GM12878 (cell line): Measurements from ENCODE around the gene CHMP4B. TPM values are rescaled to one million over a fixed set of nuclear protein-coding genes. Genes with fewer than 3 reads are reported as not detected.

Source experiments
- ATAC-seq: fragments of 200-7000 bp; cut with Tn5 transposase; 3 replicates; pipeline ENCODE4 v1.9.1; 2020; ENCODE audit warnings: mild to moderate bottlenecking, moderate library complexity
- BruUV-seq: library from RNA; stranded (reverse); fragments of 400-500 nt; replicated peaks from 2 replicates; lab custom pipeline; 2021; lab: Mats Ljungman, UMichigan
- CTCF ChIA-PET: fragments of 300-600 bp; sonication (Branson Sonifier 250); formaldehyde crosslinking; extraction: SDS; loops from one replicate; lab custom pipeline; 2021; ENCODE audit warnings: inconsistent platforms; lab: Yijun Ruan, JAX
- POLR2A ChIA-PET: fragments of 350-600 bp; formaldehyde crosslinking; extraction: SDS; loops from one replicate; lab custom pipeline; 2021; ENCODE audit warnings: inconsistent platforms; lab: Charles Lee
- RAD21 ChIA-PET: fragments of 300-600 bp; sonication (Branson Sonifier 250); formaldehyde crosslinking; loops from one replicate; lab custom pipeline; 2023; ENCODE audit warnings: antibody characterized with exemption; ENCODE audit not compliant: unreplicated experiment; lab: Charles Lee
- SMC1A ChIA-PET: fragments of 300-600 bp; sonication (Branson Sonifier 250); formaldehyde crosslinking; loops from one replicate; lab custom pipeline; 2023; ENCODE audit not compliant: unreplicated experiment, uncharacterized antibody; lab: Charles Lee
- DNase-seq: peaks from one replicate; pipeline ENCODE4 v3.0.0-alpha.2; 2011; ENCODE audit warnings: low read depth, low spot score
- FAIRE-seq: peaks from 3 replicates; lab custom pipeline; 2011; peaks lifted over from hg19 to GRCh38; lab: Jason Lieb, UNC
- H2AFZ ChIP-seq: 2 replicates; pipeline ENCODE4 v1.6.0; 2011; ENCODE audit warnings: low read depth, low read length, control low read depth; ENCODE audit not compliant: control insufficient read depth
- H3K27ac ChIP-seq: 2 replicates; pipeline ENCODE4 v1.5.1; 2011; ENCODE audit warnings: control low read depth; ENCODE audit not compliant: control insufficient read depth, insufficient read depth
- H3K27me3 ChIP-seq, 2 experiments: replicated peaks in 1 of 2; 2 replicates each; pipeline versions ENCODE4 v1.6.0 to v1.6.1; 2011; ENCODE audit warnings: low read length in 1 of 2; ENCODE audit not compliant: control insufficient read depth in 2 of 2, insufficient read depth in 2 of 2
- H3K36me3 ChIP-seq, 2 experiments: 2 replicates each; pipeline ENCODE4 v1.5.1; 2011; ENCODE audit warnings: low read length in 1 of 2; ENCODE audit not compliant: control insufficient read depth in 2 of 2, insufficient read depth in 2 of 2
- H3K4me1 ChIP-seq: 2 replicates; pipeline ENCODE4 v1.6.1; 2011; ENCODE audit warnings: mild to moderate bottlenecking, low read length, moderate library complexity, mixed read lengths; ENCODE audit not compliant: control insufficient read depth, insufficient read depth
- H3K4me2 ChIP-seq: 2 replicates; pipeline ENCODE4 v1.6.0; 2011; ENCODE audit warnings: control low read depth; ENCODE audit not compliant: control insufficient read depth, insufficient read depth
- H3K4me3 ChIP-seq: fragments of 200-600 bp; sonication (generic); 2 replicates; pipeline ENCODE4 v1.5.1; 2016
- H3K79me2 ChIP-seq: 2 replicates; pipeline ENCODE4 v1.6.0; 2011; ENCODE audit warnings: low read length; ENCODE audit not compliant: control insufficient read depth, insufficient read depth
- H3K9ac ChIP-seq: 2 replicates; pipeline ENCODE4 v1.8.0; 2011; ENCODE audit warnings: low read length, control low read depth, mixed read lengths; ENCODE audit not compliant: control insufficient read depth, insufficient read depth
- H3K9me3 ChIP-seq: replicated peaks from 3 replicates; pipeline ENCODE4 v1.5.1; 2011; ENCODE audit warnings: mild to moderate bottlenecking, low read length; ENCODE audit not compliant: control insufficient read depth, insufficient read depth
- H4K20me1 ChIP-seq: 2 replicates; pipeline ENCODE4 v1.6.0; 2011; ENCODE audit not compliant: control insufficient read depth, insufficient read depth
- ATF2 ChIP-seq: IDR thresholded peaks from 2 replicates; pipeline ENCODE4 v1.6.1; 2012; ENCODE audit warnings: low read length, inconsistent platforms
- BCL11A ChIP-seq: IDR thresholded peaks from 2 replicates; pipeline ENCODE4 v1.6.1; 2011; ENCODE audit warnings: low read depth, low read length
- CBX3 ChIP-seq: fragments of 200-600 bp; sonication (generic); IDR thresholded peaks from 2 replicates; pipeline ENCODE4 v1.6.1; 2016; ENCODE audit warnings: low read depth, borderline replicate concordance
- GABPA ChIP-seq: IDR thresholded peaks from 2 replicates; pipeline ENCODE4 v1.6.1; 2014; ENCODE audit warnings: antibody characterized with exemption, low read depth, mild to moderate bottlenecking, inconsistent platforms
- HDAC2 ChIP-seq: fragments of 200-600 bp; sonication (generic); IDR thresholded peaks from 2 replicates; pipeline ENCODE4 v1.6.1; 2017
- HSF1 ChIP-seq: fragments of 150-350 bp; IDR thresholded peaks from 2 replicates; pipeline ENCODE4 v1.6.1; 2014; ENCODE audit warnings: mild to moderate bottlenecking, low read depth, low read length
- NFYA ChIP-seq: IDR thresholded peaks from 2 replicates; pipeline ENCODE4 v1.6.1; 2011; ENCODE audit warnings: low read depth, mild to moderate bottlenecking, low read length, improper control_type of control experiment, borderline replicate concordance
- PML ChIP-seq: IDR thresholded peaks from 2 replicates; pipeline ENCODE4 v1.6.1; 2012; ENCODE audit warnings: low read length, inconsistent platforms
- RELB ChIP-seq: fragments of 450-650 bp; IDR thresholded peaks from 2 replicates; pipeline ENCODE4 v1.6.1; 2017; ENCODE audit warnings: low read depth, mild to moderate bottlenecking, moderate library complexity
- SREBF2 ChIP-seq: IDR thresholded peaks from 2 replicates; pipeline ENCODE4 v1.6.1; 2012; ENCODE audit warnings: mild to moderate bottlenecking, low read length
- TAF1 ChIP-seq: IDR thresholded peaks from 2 replicates; pipeline ENCODE4 v1.6.1; 2011; ENCODE audit warnings: mild to moderate bottlenecking, low read depth, low read length, borderline replicate concordance
- TARDBP ChIP-seq: IDR thresholded peaks from 2 replicates; pipeline ENCODE4 v1.6.1; 2016; ENCODE audit warnings: borderline replicate concordance
- ZBTB33 ChIP-seq: fragments of 450-650 bp; IDR thresholded peaks from 2 replicates; pipeline ENCODE4 v1.6.1; 2017; ENCODE audit warnings: mild to moderate bottlenecking
- WGBS: methylation state at CpG from one replicate; pipeline ENCODE4 v1.1.6; 2016; ENCODE audit warnings: low lambda C conversion rate; ENCODE audit not compliant: insufficient replicate concordance, insufficient coverage; ENCODE audit errors: missing lambda C conversion rate; 5-methylcytosine and 5-hydroxymethylcytosine counted together
- in situ Hi-C: fragments of 300-500 bp; cut with MboI; formaldehyde crosslinking; loops from 9 replicates; pipeline ENCODE4 v1.14.3; 2018; ENCODE audit warnings: mixed read lengths
- intact Hi-C: fragments of 100-400 bp; cut with micrococcal nuclease; formaldehyde crosslinking; loops from one replicate; pipeline ENCODE4 v1.14.2; 2022; ENCODE audit not compliant: unreplicated experiment
- polyA plus RNA-seq, 11 experiments: library from polyadenylated mRNA; depleted of rRNA in 4 of 11; unstranded in 6 of 11; stranded (reverse) in 5 of 11; fragments of >200 nt; fragmentation: Nextera tagmentation in 4 of 11; fragmentation: Illumina TruSeq in 1 of 11; extraction: Ambion mirVana in 4 of 11; extraction: Trizol in 1 of 11; gene quantifications; 1 replicate in 1 of 11; 2 replicates in 10 of 11; pipeline versions ENCODE4 v1.2.1 to v1.2.3, GENCODE V29; 2011 to 2016; ENCODE audit warnings: inconsistent platforms in 2 of 11, missing spikeins in 2 of 11, low read depth in 1 of 11
- total RNA-seq, 4 experiments: library from RNA; depleted of rRNA in 3 of 4; stranded (reverse); fragments of >200 nt in 3 of 4; fragmentation: Illumina TruSeq in 1 of 4; extraction: Trizol in 1 of 4; gene quantifications; 2 replicates each; pipeline versions ENCODE4 v1.2.1 to v1.2.3, GENCODE V29; 2013 to 2021

The CHMP4B gene
- total and polyA plus RNA-seq, 10 of the 15 experiments (the other 5 are each of a cell fraction or from before 2014, with no cell fraction given) = 4.2 to 118 (median 49.6) TPM

- BruUV-seq = no TSS peak
- TF ChIP-seq HDAC2 (no peak), ZBTB33 (no peak), PML (no peak), BCL11A (no peak), TARDBP (no peak), SREBF2 (no peak), RELB (no peak), GABPA (no peak), NFYA (no peak), TAF1 (no peak), ATF2 (no peak), CBX3 (no peak), HSF1 (no peak)
- Histone ChIP-seq H3K27ac (no peak overlapping the region), H3K36me3 (peaks cover 6 to 9% of the 10 kb centered on the region in 2 experiments; a peak in 3 of 4 replicates), H3K4me3 (no peak overlapping the region), H4K20me1 (no peaks in the 10 kb centered on the region), H3K27me3 (no peaks in the 10 kb centered on the region), H2AFZ (no peak overlapping the region), H3K4me1 (peaks cover 13% of the 10 kb centered on the region), H3K79me2 (peaks cover 63% of the 10 kb centered on the region), H3K9me3 (no peaks in the 10 kb centered on the region; the same call in 2 of the 3 replicates), H3K4me2 (no peak overlapping the region), H3K9ac (no peak overlapping the region)
- CTCF ChIA-PET = no interaction called here
- POLR2A ChIA-PET = interaction anchor here (0.6 kb wide), 1 partner anchor 137 kb away, joined by 3 read pairs; no protein-coding TSS in a partner anchor
- no peak for FAIRE-seq
- WGBS = 87% methylated on average over 11 of the region's 11 CpGs
- intact Hi-C loops = no loop called here
- DNase-seq = no peak
- no peak for ATAC-seq
- in situ Hi-C loops = no loop called here
- RAD21 ChIA-PET = no interaction called here
- SMC1A ChIA-PET = interaction anchor here (1.8 kb wide), 1 partner anchor 11 kb away, joined by 7 read pairs; no protein-coding TSS in a partner anchor
Measured at GRCh38 chr20:33832103-33832804, 21.1 kb downstream of the CHMP4B start.
